ENCODE data around the gene RPS6KB1.
"Not testable (repeated sequence)": the region's sequence is repeated elsewhere in the genome, so short reads cannot be mapped to it uniquely, and the experiment has no call there.

The RPS6KB1 gene

DNA sequence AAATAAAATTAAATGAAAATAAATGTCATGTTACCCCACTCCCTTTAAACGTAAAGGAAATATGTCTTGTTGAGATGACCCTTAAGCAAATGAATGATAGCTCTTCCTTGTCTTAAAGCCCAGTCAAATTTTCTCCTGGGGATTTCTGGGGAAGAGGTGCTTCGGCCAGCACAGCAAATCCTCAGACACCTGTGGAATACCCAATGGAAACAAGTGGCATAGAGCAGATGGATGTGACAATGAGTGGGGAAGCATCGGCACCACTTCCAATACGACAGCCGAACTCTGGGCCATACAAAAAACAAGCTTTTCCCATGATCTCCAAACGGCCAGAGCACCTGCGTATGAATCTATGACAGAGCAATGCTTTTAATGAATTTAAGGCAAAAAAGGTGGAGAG lies 53.5 kb downstream of the RPS6KB1 start:
- not testable (repeated sequence) for DNase-seq

GRCh38 chr17:59947310-59947709 lies 54.4 kb downstream of the RPS6KB1 start:
- DNase-seq, result not testable (repeated sequence)

DNA sequence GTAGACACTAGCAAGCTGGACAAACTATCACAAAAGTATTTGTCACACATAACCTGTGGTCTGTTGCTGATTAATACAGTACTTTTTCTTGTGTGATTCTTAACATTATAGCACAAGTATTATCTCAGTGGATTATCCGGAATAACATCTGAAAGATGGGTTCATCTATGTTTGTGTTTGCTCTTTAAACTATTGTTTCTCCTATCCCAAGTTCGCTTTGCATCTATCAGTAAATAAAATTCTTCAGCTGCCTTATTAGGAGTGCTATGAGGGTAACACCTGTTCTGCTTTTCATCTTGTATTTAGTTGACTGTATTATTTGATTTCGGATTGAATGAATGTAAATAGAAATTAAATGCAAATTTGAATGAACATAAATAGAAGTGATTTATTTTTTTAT lies 57.1 kb downstream of the RPS6KB1 start:
- DNase-seq, result no peak

- no peak for DNase-seq
Measured at GRCh38 chr17:59954856-59955255, 61.9 kb downstream of the RPS6KB1 start.

DNA sequence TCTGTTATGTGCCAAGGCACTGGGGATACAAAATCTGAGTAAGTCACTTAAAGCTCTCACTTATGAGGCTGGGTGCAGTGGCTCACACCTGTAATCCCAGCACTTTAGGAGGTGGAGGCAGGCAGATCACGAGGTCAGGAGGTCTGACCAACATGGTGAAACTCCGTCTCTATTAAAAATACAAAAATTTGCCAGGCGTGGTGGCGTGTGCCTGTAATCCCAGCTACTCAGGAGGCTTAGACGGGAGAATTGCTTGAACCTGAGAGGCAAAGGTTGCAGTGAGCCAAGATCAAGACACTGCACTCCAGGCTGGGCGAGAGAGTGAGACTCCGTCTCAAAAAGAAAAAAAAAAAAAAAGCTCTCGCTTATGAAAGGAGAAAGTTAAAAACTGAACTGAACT lies 66.7 kb downstream of the RPS6KB1 start:
- DNase-seq, result not testable (repeated sequence)

DNA sequence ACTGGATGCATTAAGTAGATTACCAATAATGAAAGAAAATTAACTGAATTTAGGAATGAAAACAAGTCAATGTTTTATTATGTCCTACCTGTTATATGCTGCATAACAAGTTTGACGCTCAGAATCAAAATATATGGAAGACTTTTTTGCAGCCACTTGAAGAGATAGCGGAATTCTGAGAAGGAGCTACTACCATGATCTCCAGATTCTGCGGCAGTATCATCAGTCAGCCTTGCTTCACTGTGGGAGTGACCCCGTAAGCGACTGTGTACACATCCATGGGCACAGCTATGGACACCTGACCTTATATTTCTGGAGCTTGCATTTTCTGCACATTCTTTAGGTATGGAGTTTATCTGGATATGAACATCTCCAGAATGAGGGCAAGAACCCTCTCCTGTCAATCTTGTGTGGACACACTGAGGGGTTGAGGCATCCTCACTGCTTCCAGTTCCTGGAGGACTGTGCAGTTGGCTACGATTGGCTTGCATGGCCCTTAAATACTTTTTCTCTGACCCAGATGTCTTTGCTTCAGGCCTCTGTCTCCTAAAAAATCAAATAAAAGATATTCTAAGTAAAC lies 69.9 kb downstream of the RPS6KB1 start:
- no peak for DNase-seq

- DNase-seq, result peak; percentile 51
Measured at GRCh38 chr17:59963738-59964481, 71.0 kb downstream of the RPS6KB1 start.

GRCh38 chr17:59964482-59965328 lies 71.8 kb downstream of the RPS6KB1 start, which contains the start of gene RNFT1:
RNFT1 (minus strand) TSS chr17:59964740; CDS start chr17:59964663, 77 bp downstream.
- DNase-seq, result peak; percentile 91

- not testable (repeated sequence) for DNase-seq
Measured at GRCh38 chr17:59971771-59972170, 78.8 kb downstream of the RPS6KB1 start.

GRCh38 chr17:59972778-59973177 lies 79.9 kb downstream of the RPS6KB1 start:
- DNase-seq, result no peak

DNA sequence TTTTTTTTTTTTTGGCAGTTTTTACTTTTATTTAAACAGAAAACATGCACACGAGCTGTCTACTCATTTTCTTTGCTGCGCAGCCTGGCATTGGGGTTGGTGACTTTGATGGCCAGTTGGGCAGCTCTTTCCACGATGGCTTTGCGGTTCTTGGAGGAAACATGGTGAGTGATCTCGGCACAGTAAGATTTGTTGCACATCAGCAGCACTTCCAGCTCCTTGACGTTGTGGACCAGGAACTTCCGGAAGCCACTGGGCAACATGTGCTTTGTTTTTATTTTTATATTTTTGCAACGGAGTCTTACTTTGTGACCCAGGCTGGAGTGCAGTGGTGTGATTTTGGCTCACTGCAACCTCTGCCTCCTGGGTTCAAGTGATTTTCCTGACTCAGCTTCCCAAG lies 80.6 kb downstream of the RPS6KB1 start:
- DNase-seq, result not testable (repeated sequence)

GRCh38 chr17:59975166-59975565 lies 82.2 kb downstream of the RPS6KB1 start:
- DNase-seq, result not testable (repeated sequence)

DNA sequence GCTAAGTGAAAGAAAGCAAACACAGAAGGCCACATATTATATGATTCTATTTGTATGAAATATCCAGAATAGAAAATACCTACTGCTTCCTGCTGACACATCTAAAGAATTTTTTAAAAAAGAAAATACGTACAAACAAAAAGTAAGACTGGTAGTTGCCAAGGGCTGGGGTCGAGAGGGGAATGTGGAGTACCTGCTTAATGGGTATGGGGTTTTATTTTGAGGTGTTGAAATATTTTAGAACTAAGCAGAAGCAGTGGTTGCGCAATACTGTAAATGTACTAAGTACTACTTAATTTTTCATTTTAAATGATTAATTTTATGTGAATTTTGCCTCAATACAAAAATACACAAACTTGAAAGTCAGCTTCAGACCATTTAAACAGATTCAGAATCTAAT lies 103.7 kb downstream of the RPS6KB1 start:
- DNase-seq, result not testable (repeated sequence)

Data from NCI-H345 (cell line).